HL-60/S4 treated with phorbol 12-myristate 13-acetate at 8.2 ng/mL for 4 days and 3 days (cell line): ENCODE data around the gene STIP1.

ENCODE experiments used
- in situ Hi-C: fragments of 300-500 bp; cut with MboI; formaldehyde crosslinking; loops from 2 replicates; pipeline ENCODE4 v1.15.0; 2022; ENCODE audit warnings: low sequenced_read_pairs

The STIP1 gene

GRCh38 chr11:64233913-64234586 lies 48.1 kb downstream of the STIP1 start, which contains the start of gene VEGFB:
Gene VEGFB (plus strand): TSS chr11:64234584. CDS start chr11:64234834, 250 bp downstream.
- in situ Hi-C loops, result loop anchor here (25.0 kb wide), 1 partner anchor 103 kb away; the partner anchor contains the start of gene CCDC88B

GRCh38 chr11:64234647-64235379 lies 48.8 kb downstream of the STIP1 start:
- in situ Hi-C loops, result loop anchor here (25.0 kb wide), 1 partner anchor 102 kb away; the partner anchor contains the start of gene CCDC88B

GRCh38 chr11:64235437-64236161 lies 49.6 kb downstream of the STIP1 start:
- in situ Hi-C loops, result loop anchor here (25.0 kb wide), 1 partner anchor 102 kb away; the partner anchor contains the start of gene CCDC88B

- in situ Hi-C loops, result loop anchor here (25.0 kb wide), 1 partner anchor 100 kb away; the partner anchor contains the start of gene CCDC88B
Measured at GRCh38 chr11:64237484-64237951, 51.5 kb downstream of the STIP1 start.

- in situ Hi-C loops, result loop anchor here (25.0 kb wide), 1 partner anchor 99 kb away; the partner anchor contains the start of gene CCDC88B
Measured at GRCh38 chr11:64238076-64238475, 52.1 kb downstream of the STIP1 start.

- in situ Hi-C loops, result loop anchor here (25.0 kb wide), 1 partner anchor 98 kb away; the partner anchor contains the start of gene CCDC88B
Measured at GRCh38 chr11:64238999-64239398, 53.0 kb downstream of the STIP1 start.

GRCh38 chr11:64239662-64240434 lies 53.9 kb downstream of the STIP1 start:
- in situ Hi-C loops, result loop anchor here (25.0 kb wide), 1 partner anchor 97 kb away; the partner anchor contains the start of gene CCDC88B

GRCh38 chr11:64240435-64241240 lies 54.7 kb downstream of the STIP1 start, which contains the start of gene FKBP2:
Gene FKBP2 (plus strand): TSS chr11:64241095. CDS start chr11:64242388, 1,293 bp downstream.
- in situ Hi-C loops, result loop anchor here (25.0 kb wide), 1 partner anchor 97 kb away; the partner anchor contains the start of gene CCDC88B

- in situ Hi-C loops, result loop anchor here (25.0 kb wide), 1 partner anchor 96 kb away; the partner anchor contains the start of gene CCDC88B
Measured at GRCh38 chr11:64241241-64241490, 55.2 kb downstream of the STIP1 start.

GRCh38 chr11:64241491-64242374 lies 55.8 kb downstream of the STIP1 start:
- in situ Hi-C loops, result loop anchor here (25.0 kb wide), 1 partner anchor 96 kb away; the partner anchor contains the start of gene CCDC88B

GRCh38 chr11:64243236-64243854 lies 57.4 kb downstream of the STIP1 start:
- in situ Hi-C loops, result loop anchor here (25.0 kb wide), 1 partner anchor 94 kb away; the partner anchor contains the start of gene CCDC88B

GRCh38 chr11:64244107-64244506 lies 58.1 kb downstream of the STIP1 start:
- in situ Hi-C loops, result loop anchor here (25.0 kb wide), 1 partner anchor 93 kb away; the partner anchor contains the start of gene CCDC88B

- in situ Hi-C loops, result loop anchor here (25.0 kb wide), 1 partner anchor 92 kb away; the partner anchor contains the start of gene CCDC88B
Measured at GRCh38 chr11:64244966-64245365, 59.0 kb downstream of the STIP1 start.

GRCh38 chr11:64245401-64245796 lies 59.4 kb downstream of the STIP1 start:
- in situ Hi-C loops, result loop anchor here (25.0 kb wide), 1 partner anchor 92 kb away; the partner anchor contains the start of gene CCDC88B

GRCh38 chr11:64245797-64246620 lies 60.0 kb downstream of the STIP1 start:
- in situ Hi-C loops, result loop anchor here (25.0 kb wide), 1 partner anchor 91 kb away; the partner anchor contains the start of gene CCDC88B

GRCh38 chr11:64246621-64246870 lies 60.6 kb downstream of the STIP1 start:
- in situ Hi-C loops, result loop anchor here (25.0 kb wide), 1 partner anchor 91 kb away; the partner anchor contains the start of gene CCDC88B
